ENCODE measurements around the gene HSD17B4.
"Not testable (repeated sequence)": the region's sequence is repeated elsewhere in the genome, so short reads cannot be mapped to it uniquely, and the experiment has no call there.

HSD17B4 gene

GRCh38 chr5:119483155-119483554, 30.9 kb downstream of the HSD17B4 start:
- DNase-seq = no peak

GRCh38 chr5:119484884-119485283, 32.6 kb downstream of the HSD17B4 start:
- no peak for DNase-seq

- DNase-seq = no peak
Measured at GRCh38 chr5:119501671-119502179, 49.4 kb downstream of the HSD17B4 start.

- DNase-seq = not testable (repeated sequence)
Measured at GRCh38 chr5:119503939-119504338, 51.6 kb downstream of the HSD17B4 start.

GRCh38 chr5:119512277-119512676, 60.0 kb downstream of the HSD17B4 start:
- DNase-seq = no peak

GRCh38 chr5:119515192-119515591, 62.9 kb downstream of the HSD17B4 start:
- no peak for DNase-seq

- DNase-seq = not testable (repeated sequence)
Measured at GRCh38 chr5:119517115-119517514, 64.8 kb downstream of the HSD17B4 start.

- DNase-seq = no peak
Measured at GRCh38 chr5:119521232-119521631, 68.9 kb downstream of the HSD17B4 start.

- DNase-seq = no peak
Measured at GRCh38 chr5:119522841-119523240, 70.5 kb downstream of the HSD17B4 start.

- no peak for DNase-seq
Measured at GRCh38 chr5:119524485-119524884, 72.2 kb downstream of the HSD17B4 start.

- no peak for DNase-seq
Measured at GRCh38 chr5:119527351-119527750, 75.1 kb downstream of the HSD17B4 start.

- no peak for DNase-seq
Measured at GRCh38 chr5:119529811-119530210, 77.5 kb downstream of the HSD17B4 start.

- no peak for DNase-seq
Measured at GRCh38 chr5:119532637-119533036, 80.3 kb downstream of the HSD17B4 start.

- DNase-seq = no peak
Measured at GRCh38 chr5:119537704-119538103, 85.4 kb downstream of the HSD17B4 start.

GRCh38 chr5:119541716-119542115, 89.4 kb downstream of the HSD17B4 start:
- DNase-seq = no peak

- DNase-seq = no peak
Measured at GRCh38 chr5:119551819-119552218, 99.5 kb downstream of the HSD17B4 start.

GRCh38 chr5:119554597-119554996, 102.3 kb downstream of the HSD17B4 start:
- no peak for DNase-seq

- no peak for DNase-seq
Measured at GRCh38 chr5:119570910-119571309, 118.6 kb downstream of the HSD17B4 start.

- no peak for DNase-seq
Measured at GRCh38 chr5:119578937-119579336, 126.6 kb downstream of the HSD17B4 start.

GRCh38 chr5:119582987-119583386, 130.7 kb downstream of the HSD17B4 start:
- no peak for DNase-seq

- no peak for DNase-seq
Measured at GRCh38 chr5:119583684-119584083, 131.4 kb downstream of the HSD17B4 start.

All from T-helper 9 cell (primary cell).